GM12891 (cell line): ENCODE results near the gene GPR108.

Experiments
- DNase-seq: peaks from one replicate; pipeline ENCODE4 v3.0.0; 2011; ENCODE audit warnings: low spot score; ENCODE audit not compliant: insufficient read length
- FAIRE-seq: peaks from 2 replicates; lab custom pipeline; 2011; peaks lifted over from hg19 to GRCh38; lab: Jason Lieb, UNC
- PAX5 ChIP-seq: IDR thresholded peaks from 2 replicates; pipeline ENCODE4 v1.6.1; 2011; ENCODE audit warnings: low read length, moderate library complexity, mild to moderate bottlenecking; ENCODE audit not compliant: insufficient read depth, severe bottlenecking
- POLR2A ChIP-seq: IDR thresholded peaks from 2 replicates; pipeline ENCODE4 v1.6.1; 2011; ENCODE audit warnings: low read depth, low read length, control low read depth
- POLR2AphosphoS5 ChIP-seq: IDR thresholded peaks from 2 replicates; pipeline ENCODE4 v1.6.1; 2011; ENCODE audit warnings: low read depth, low read length, control low read depth
- POU2F2 ChIP-seq: IDR thresholded peaks from 2 replicates; pipeline ENCODE4 v1.6.1; 2011; ENCODE audit warnings: low read depth, mild to moderate bottlenecking, control low read depth, low read length, moderate library complexity
- SPI1 ChIP-seq: IDR thresholded peaks from 2 replicates; pipeline ENCODE4 v1.6.1; 2011; ENCODE audit warnings: low read depth, low read length, control low read depth
- TAF1 ChIP-seq: IDR thresholded peaks from 2 replicates; pipeline ENCODE4 v1.6.1; 2011; ENCODE audit warnings: low read depth, low read length, control low read depth

GPR108 gene

GRCh38 chr19:6708346-6708745 is 29.0 kb downstream of the GPR108 start:
- DNase-seq (no peak), FAIRE-seq (no peak)
- TF ChIP-seq POU2F2 (no peak), SPI1 (no peak), POLR2A (no peak), TAF1 (no peak), POLR2AphosphoS5 (no peak), PAX5 (no peak)

DNA sequence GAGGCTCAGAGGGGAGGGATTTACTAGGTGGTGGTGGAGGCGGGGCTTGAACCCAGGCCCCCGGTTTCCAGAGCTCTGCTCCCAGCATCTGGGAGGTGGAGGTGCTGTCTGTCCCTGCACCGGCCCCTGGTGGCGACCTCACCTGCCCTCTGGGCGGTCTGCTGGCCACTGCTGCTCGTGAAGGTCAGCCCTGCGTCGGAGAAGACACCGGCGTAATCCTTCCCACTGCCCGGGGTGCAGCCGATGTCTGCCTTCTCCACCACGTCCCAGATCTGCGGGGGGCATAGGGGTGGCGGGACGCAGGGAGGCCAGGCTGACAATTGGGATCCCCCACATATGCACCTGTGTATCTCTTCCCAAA is 29.7 kb downstream of the GPR108 start:
- DNase-seq: no peak
- no peak for FAIRE-seq
- TF ChIP-seq PAX5 (no peak), POLR2AphosphoS5 (no peak), POLR2A (no peak), SPI1 (no peak), POU2F2 (no peak), TAF1 (no peak)

DNA sequence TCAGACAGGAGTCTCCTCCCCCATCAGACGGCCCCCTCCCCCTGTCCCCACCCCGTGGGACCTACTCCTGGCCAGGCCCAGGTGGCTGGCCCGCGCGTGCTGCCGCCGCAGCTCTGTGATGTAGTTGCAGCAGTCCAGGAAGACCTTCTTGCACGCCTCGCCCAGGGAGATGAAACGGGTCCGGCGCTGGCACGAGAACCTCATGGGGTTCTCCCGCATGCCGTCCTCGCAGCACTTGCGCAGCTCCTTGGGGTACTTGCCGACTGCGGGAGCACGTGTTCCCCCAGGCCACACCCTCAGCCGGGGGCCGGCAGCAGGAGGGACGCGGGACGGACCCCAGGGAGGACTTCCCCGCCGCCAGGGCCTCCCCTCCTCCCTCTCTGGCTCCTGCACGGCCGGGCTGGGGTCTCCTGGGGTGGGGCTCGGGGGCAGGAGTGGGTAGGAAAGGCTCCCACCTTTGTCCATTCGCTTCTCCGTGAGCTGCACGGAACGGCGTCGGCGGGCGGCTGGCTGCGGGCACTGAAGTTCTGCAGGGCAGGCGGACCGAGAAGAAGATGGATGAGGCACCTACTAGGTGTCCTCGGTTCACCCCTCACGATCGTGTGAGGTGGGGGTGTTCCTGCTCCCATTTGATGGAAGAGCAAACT is 30.2 kb downstream of the GPR108 start:
- no peak for DNase-seq
- TF ChIP-seq PAX5 (no peak), POLR2AphosphoS5 (no peak), TAF1 (no peak), SPI1 (no peak), POLR2A (no peak), POU2F2 (no peak)
- no peak for FAIRE-seq

GRCh38 chr19:6706633-6706958 is 30.8 kb downstream of the GPR108 start:
- no peak for FAIRE-seq
- TF ChIP-seq TAF1 (no peak), POLR2A (no peak), POU2F2 (no peak), PAX5 (no peak), POLR2AphosphoS5 (no peak), SPI1 (no peak)

GRCh38 chr19:6705931-6706632 is 31.3 kb downstream of the GPR108 start:
- no peak for DNase-seq
- TF ChIP-seq SPI1 (no peak), POLR2A (no peak), PAX5 (no peak), POU2F2 (no peak), TAF1 (no peak), POLR2AphosphoS5 (no peak)
- FAIRE-seq: no peak

More at GRCh38 chr19:6706633-6706958, 30.8 kb downstream of the GPR108 start:
- DNase-seq: no peak

DNA sequence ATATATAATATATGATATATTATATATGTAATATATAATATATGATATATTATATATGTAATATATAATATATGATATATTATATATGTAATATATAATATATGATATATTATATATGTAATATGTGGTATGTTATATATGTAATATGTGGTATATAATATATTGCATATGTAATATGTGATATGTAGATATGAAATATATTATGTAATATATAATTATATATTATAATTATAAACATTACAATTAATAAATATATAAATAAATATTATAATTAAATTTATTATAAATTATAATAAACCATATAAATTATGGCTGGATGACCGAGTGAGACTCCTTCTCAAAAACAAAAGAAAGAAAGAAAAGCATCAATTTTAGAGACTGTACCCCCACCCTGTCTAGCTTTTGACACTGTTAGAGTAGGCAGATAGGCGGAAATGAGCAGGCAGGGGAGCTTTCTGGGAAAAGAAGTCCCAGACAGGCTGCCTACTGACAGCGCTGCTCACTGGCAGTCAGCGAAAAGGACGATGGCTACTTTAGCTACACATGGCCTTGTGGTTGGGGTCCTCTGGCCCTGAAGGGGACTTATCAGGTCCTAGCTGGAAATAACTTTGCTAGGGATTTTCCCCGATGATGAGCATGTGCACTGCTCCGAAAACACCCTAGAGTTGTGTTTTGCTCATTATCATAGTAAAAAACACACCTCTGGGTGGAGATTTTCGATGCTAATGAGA is 36.6 kb downstream of the GPR108 start:
- no peak for DNase-seq
- no peak for FAIRE-seq
- TF ChIP-seq POLR2AphosphoS5 (no peak), POU2F2 (no peak), TAF1 (no peak)

- no peak for FAIRE-seq
- no peak for DNase-seq
- TF ChIP-seq POU2F2 (no peak), SPI1 (no peak), TAF1 (no peak), POLR2A (no peak), POLR2AphosphoS5 (no peak), PAX5 (no peak)
These were observed 37.4 kb downstream of the GPR108 start for GRCh38 chr19:6699935-6700334.

- DNase-seq (no peak), FAIRE-seq (no peak)
- TF ChIP-seq PAX5 (no peak), TAF1 (no peak), POU2F2 (no peak), POLR2AphosphoS5 (no peak), POLR2A (no peak), SPI1 (no peak)
These were observed 40.1 kb downstream of the GPR108 start for GRCh38 chr19:6697291-6697690.

GRCh38 chr19:6696239-6696820 is 41.0 kb downstream of the GPR108 start:
- DNase-seq (no peak), FAIRE-seq (no peak)
- TF ChIP-seq POU2F2: no peak
- no peak for TF ChIP-seq TAF1
- no peak for TF ChIP-seq POLR2A
- TF ChIP-seq POLR2AphosphoS5: no peak
- no peak for TF ChIP-seq PAX5
- TF ChIP-seq SPI1: no peak

- no peak for FAIRE-seq
- no peak for TF ChIP-seq POU2F2
- no peak for TF ChIP-seq POLR2AphosphoS5
- TF ChIP-seq POLR2A: no peak
- TF ChIP-seq TAF1: no peak
- no peak for TF ChIP-seq PAX5
- TF ChIP-seq SPI1: no peak
- no peak for DNase-seq
These were observed 43.1 kb downstream of the GPR108 start for GRCh38 chr19:6694147-6694815.
